GM20431 (cell line): ENCODE results near the gene CLCA1.

Experiments
- in situ Hi-C: fragments of 300-500 bp; cut with MseI, MboI; formaldehyde crosslinking; loops from one replicate; pipeline ENCODE4 v1.15.0; 2020; ENCODE audit warnings: low sequenced_read_pairs; ENCODE audit not compliant: unreplicated experiment

Gene CLCA1, protein sequence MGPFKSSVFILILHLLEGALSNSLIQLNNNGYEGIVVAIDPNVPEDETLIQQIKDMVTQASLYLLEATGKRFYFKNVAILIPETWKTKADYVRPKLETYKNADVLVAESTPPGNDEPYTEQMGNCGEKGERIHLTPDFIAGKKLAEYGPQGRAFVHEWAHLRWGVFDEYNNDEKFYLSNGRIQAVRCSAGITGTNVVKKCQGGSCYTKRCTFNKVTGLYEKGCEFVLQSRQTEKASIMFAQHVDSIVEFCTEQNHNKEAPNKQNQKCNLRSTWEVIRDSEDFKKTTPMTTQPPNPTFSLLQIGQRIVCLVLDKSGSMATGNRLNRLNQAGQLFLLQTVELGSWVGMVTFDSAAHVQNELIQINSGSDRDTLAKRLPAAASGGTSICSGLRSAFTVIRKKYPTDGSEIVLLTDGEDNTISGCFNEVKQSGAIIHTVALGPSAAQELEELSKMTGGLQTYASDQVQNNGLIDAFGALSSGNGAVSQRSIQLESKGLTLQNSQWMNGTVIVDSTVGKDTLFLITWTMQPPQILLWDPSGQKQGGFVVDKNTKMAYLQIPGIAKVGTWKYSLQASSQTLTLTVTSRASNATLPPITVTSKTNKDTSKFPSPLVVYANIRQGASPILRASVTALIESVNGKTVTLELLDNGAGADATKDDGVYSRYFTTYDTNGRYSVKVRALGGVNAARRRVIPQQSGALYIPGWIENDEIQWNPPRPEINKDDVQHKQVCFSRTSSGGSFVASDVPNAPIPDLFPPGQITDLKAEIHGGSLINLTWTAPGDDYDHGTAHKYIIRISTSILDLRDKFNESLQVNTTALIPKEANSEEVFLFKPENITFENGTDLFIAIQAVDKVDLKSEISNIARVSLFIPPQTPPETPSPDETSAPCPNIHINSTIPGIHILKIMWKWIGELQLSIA

DNA sequence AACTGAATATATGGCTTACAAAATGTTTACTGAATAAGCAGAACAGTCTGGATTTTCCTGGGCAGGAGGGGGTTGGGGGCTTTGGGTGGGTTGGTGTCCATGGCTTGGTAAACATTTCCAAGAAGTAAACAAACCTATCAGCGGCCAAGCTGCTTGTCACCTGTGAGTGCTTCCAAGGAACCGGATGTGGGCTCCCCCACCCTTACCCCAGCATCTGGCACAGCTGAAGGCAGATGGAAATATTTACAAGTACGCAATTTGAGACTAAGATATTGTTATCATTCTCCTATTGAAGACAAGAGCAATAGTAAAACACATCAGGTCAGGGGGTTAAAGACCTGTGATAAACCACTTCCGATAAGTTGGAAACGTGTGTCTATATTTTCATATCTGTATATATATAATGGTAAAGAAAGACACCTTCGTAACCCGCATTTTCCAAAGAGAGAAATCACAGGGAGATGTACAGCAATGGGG, at the start of gene CLCA1:
Gene CLCA1, plus strand, starts transcription at position 427 of the 477 bp plus-strand sequence. Its CDS starts 45 bp downstream, at position 472.
- in situ Hi-C loops, result no loop called here

DNA sequence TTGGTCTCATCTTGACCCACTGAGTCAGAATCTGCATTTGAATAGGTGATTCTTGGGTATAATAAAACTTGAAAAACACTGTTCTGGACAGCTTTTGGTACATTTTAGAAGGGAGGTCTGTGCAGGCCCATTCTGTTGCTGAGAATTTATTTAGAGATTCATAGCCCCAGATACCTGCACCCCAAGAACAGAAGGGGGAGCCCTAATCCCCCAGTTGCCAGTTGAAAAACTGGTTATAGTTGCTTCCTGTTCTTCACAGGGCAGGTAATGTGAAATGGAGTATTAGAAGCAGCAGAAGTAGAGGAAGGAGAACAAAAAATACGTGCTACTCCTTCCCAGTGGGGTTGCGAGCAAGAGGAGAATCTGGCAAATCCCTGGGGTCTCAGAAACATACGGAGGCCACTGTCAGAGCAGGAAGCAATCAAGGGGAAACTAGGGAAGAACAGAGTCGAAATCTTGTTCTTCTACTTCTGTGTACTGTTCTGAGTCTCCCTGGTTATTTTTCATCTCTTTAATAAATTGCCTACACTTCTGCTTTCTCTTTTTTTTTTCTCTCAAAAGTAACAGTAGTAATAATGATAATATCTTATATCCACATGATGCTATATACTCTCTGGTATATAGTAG, 49.3 kb upstream of the CLCA1 start:
- in situ Hi-C loops, result loop anchor here (25.0 kb wide), 1 partner anchor 268 kb away; no protein-coding TSS in a partner anchor

DNA sequence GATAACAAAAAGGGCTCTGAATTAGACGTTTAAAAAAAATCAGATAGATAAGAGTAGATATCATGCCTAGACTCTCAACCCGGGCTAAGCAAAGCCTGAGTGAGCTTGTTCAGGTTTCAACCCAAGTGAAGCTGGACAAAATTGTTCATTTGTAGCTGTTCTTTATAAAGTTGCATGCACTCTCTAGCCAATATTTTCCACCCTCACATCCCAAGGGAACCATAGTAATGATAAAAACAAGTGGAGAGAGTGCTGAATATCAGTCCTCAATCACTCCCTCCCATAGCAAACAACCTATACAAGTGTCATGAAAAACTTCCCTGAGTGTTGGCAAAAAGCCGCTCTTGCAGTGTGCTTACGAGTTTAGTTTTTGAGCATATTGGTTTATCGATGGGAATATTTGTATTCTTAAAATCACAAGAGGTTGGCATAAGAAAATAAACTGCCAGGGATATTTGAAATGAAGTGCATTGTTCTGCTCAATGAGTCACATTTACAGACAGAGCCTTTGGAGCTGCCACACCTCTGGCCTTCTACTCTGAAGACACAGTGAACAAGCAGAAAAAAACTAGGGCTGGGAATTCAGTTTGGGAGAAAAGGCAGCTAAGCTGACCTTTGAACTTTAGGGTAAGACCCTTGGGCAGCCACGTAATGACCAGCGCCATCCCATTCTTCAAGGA, 47.0 kb upstream of the CLCA1 start:
- in situ Hi-C loops, result loop anchor here (25.0 kb wide), 1 partner anchor 266 kb away; no protein-coding TSS in a partner anchor

DNA sequence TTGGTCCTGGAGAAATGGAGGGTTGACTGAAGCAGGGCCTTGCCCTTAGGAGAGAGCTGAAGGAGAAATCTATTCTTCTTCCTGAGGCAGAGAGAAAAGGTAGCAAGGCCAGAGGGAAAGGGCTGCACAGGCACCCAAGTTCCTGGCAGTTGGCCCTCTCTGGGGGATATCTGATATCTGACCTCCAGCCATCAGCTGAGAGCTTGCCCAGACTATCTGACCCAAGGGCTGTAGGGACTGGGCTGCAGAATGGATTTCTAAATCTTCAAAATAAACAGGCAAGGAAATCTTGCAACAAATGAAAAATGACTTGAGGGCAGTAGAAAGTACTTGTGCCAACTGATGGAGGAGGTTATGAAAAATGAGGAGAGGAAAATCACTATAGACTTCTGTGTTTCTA, 45.3 kb upstream of the CLCA1 start:
- in situ Hi-C loops, result loop anchor here (25.0 kb wide), 1 partner anchor 264 kb away; no protein-coding TSS in a partner anchor

DNA sequence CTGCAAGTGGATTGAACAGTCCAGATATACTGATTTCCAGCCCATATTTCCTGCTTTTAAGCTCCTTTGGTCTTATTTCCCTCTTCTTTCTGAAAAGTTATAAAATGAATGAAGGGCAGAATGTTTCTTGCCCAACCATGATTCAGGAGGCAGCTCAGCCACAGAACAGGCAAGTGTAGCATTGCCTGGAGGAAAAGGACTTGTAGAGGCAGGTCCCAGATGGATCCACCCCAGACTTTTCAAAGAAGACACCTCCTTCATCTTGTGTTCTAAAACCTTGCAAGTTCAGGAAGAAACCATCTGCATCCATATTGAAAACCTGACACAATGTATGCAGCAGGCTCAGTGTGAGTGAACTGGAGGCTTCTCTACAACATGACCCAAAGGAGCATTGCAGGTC, 44.9 kb upstream of the CLCA1 start, which contains the start of gene CLCA2:
Gene CLCA2, plus strand, starts transcription at position 299 of the 400 bp plus-strand sequence. Its CDS starts 77 bp downstream, at position 376.
- in situ Hi-C loops, result loop anchor here (25.0 kb wide), 1 partner anchor 263 kb away; no protein-coding TSS in a partner anchor

DNA sequence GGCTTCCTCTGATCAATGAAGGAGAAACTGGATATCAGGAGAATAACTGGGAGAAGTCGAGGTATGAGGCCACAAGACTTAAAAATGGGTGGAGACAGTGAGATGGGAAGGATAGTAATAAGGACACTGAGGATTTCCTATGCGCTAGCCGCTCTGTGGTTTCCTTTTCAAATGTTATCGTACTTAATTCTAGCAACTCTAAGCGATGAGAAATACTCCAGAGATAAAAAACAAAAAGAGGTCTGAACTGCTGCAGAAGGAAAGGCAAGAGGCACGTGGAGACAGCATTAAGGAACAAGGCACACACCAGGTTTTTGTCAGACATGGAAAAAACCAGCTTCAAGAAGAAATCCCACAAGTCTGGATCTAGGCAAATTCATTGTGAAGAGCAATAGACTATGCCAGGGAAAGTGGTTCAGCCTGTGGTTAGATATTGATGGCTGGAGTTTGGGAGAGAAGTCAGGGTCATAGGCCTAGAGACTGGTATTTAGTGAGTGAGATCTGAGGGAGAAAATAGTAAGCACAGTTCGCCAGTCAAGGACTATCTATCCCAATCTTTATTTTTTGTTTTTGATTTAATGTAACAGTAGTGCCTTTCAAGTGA, 39.5 kb upstream of the CLCA1 start:
- in situ Hi-C loops, result no loop called here

DNA sequence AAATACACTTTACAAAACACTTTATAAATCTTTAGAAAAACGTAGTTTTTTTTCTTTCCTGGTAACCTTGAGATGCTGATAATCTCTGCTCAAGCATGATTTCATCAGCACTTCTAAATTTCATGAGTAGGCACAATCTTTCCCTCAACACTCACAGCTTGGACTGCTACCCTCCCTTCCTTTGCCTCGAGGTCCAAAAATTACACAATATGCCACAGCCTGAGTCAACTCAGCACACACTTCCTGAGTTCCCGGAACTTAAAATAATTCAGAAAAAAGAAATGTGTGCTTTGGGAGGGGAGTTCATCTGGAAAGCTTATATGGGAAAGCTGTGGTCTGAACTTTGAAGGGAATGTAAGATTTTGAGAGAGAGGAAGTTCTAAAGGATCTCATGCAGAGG, 38.9 kb upstream of the CLCA1 start:
- in situ Hi-C loops, result no loop called here

DNA sequence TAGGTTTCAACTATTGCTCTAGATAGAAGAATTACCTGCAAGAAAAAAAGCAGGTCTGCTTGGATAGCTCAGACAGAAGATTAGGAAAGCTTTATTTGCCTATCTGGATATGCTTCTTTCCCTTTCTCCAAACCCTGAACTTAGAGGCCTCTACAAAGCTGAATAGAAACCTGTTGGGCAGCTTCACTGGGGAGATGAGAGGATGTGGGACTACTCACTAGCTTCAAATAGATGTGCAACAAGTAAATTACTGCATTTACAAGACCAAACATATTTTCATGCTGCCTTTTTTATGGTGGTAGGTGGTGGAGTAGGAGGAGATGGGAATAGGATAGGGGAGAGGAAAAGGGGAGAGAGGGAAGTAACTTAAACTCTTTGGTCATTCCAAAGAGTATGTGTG, 38.4 kb upstream of the CLCA1 start:
- in situ Hi-C loops, result no loop called here

DNA sequence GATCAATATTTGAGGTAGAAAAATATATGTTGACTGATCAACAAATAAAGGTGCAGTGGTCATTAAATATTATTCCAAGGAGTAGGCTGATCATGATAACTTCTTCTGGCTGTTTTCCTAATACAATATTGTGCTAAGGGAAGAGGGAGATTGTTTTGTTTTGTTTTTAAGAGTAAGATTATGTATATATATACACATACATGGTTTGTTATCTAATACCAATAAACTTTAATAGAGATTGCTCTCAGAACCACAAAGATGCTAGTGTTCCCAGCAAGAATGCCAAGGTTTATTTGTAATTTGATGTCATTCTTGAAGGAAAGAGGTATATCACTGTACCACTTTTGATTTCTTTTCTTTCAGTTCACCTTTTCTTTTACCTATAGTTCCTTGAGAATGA, 34.7 kb upstream of the CLCA1 start:
- in situ Hi-C loops, result no loop called here

DNA sequence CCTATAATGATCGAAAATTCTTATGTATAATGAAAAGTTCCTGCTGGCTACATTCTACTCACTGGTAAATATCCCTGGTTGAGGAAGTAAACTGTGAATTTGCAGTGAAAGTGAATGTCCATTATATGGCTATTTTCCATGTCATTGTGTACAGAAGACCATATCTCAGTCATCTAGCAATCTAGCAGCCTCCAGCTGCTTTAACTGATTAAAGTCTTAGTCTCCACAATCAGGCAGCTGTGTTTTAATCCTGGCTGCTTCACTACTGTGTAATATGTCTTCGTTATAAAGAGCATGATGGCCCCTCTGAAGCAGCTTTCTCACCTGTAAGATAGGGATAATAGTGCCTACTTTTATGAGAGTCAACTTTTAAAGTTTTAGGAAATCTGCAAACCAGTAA, 33.4 kb upstream of the CLCA1 start:
- in situ Hi-C loops, result no loop called here

DNA sequence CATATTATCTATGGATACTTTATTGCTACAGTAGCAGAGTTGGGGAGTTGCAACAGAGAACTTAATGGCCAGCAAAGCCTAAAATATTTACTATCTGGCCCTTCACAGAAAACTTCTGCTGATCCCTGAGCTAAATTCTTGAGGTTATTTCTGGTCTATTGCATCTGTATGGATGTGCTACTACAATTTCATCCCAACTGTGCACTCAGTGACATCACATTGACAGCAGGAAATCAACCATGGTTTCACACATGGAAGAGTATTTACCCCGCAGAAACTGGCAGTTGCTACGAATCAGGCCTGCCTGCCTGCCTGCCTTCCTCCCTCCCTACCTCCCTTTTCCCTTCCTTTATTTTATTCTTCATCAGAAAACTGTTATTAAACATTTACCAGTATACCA, 32.7 kb upstream of the CLCA1 start:
- in situ Hi-C loops, result no loop called here

DNA sequence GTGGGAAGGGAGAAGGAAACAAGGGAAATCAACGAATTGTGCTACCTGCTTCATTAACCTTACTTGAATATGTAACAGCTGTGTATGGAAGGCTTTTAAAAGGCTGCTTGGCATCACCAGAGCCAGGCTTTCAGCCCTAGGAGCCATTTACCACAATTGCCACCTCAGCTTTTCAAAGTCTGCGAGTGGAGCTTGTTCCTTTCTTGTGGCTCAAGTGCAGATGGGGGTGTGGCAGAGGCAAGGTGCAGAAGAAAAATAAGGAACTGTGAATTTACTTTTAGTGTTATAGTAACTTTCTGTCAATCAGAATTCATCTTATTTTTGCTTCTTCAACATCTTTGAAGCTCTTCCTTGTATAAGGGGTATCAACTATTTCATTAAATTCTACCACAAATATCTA, 27.1 kb upstream of the CLCA1 start:
- in situ Hi-C loops, result no loop called here

DNA sequence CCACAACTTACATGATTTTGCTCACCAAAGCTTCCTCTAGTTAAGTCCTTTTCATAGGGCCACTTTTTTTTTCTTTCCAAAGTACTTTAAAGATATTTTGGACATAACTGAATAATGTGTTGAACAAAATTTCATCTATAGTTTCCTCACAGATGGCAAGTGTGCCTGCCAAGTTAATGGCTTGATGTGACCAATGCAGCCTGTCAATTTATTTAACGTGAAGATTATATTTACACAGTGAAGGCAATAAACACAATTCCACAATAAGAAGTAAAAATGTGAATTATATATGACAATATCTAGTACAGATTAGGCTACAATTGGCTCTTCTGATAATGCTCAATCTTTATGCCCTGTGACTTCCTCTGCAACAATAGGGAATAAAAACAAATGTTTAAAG, 26.7 kb upstream of the CLCA1 start:
- in situ Hi-C loops, result no loop called here

DNA sequence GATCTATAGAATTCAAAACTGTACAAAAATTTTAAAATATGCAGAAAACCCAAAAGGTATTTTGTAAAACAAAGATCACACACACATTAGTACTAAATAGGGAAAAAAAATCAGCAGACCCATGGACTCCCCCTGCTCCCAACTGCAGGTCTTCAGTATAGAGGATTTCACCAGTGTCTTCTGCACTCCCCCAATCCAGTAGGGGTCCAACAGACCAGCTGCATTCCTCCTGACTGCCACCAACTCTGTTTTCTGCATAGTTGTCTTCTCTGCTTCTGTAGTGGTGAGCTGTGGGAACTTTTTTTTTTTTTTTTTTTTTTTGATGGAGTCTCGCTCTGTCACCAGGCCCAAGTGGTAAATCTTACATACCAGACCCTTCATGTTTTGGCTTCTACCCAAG, 22.8 kb upstream of the CLCA1 start:
- in situ Hi-C loops, result no loop called here

DNA sequence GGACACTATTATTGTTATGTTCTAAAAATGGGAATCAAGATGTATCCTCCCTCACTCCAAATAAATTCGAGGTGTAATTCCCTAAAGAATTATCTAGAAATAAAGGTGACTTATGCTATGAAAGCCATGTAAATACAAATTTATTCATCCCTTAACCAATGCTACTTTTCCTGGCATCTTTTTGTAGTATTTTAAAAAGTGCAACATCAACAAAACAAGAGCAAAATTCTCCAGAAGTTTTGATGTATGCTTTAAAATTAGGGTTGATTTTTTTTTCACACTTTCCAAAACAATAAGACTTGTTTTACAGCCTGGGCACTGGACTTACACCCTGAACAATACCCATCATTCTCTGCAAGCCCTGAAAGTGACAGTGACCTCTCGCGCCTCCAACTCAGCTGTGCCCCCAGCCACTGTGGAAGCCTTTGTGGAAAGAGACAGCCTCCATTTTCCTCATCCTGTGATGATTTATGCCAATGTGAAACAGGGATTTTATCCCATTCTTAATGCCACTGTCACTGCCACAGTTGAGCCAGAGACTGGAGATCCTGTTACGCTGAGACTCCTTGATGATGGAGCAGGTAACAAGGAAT, 21.4 kb upstream of the CLCA1 start:
- in situ Hi-C loops, result no loop called here

DNA sequence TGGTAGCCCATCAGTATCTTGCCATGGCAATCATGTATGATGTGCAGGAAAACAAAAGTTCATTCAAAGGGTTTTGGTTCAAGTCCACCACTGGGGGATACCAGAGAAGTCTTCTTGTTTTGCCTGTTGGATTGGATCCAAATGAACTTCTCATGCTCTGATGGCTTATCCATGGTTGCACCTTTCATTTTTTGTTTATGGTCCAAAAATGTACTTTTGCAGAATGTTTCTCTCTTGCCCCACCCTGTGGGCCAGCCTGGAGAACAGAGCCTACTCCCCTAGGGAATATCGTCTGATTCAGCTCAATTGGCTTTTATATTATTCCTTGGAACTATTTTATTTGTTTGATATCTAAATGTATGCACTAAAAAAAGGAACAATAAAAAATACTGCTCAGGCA, 20.1 kb upstream of the CLCA1 start:
- in situ Hi-C loops, result no loop called here

DNA sequence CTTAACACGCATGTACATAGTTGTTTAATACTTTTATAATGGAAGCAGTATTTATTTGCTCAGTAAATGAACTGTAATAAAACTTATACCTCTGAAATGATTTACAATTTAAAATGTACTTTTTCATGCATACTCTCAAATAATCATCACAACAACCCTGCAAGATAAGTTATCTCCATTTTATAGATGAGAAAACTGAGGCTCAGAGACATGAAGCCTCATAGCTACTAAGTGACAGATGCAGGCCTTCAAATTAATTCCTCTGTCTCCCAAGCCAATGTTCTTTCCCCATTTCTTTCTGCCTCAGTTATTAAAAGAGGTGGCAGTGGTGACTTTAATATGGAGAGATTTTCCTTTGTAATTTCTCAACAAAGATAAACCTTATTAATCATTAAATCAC, 19.6 kb upstream of the CLCA1 start:
- in situ Hi-C loops, result no loop called here

DNA sequence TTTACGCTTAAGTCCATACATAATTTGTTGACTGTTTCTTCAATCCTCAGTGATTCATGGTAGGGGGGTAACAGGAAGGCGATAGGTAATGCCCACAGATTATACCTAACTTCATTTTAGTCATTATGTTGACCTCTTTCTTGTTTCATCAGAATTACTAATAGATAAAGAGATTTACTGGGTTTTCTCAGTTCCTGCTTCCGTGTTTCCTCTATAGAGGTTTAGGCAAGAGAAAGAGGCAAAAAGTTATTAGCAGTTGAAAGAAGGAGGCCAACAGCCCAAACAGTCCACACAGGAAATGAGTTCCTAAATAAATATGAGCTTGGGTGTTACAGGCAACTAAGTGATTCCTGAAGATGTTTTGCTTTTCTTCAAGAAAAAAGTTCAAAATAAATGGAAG, 17.9 kb upstream of the CLCA1 start:
- in situ Hi-C loops, result no loop called here

DNA sequence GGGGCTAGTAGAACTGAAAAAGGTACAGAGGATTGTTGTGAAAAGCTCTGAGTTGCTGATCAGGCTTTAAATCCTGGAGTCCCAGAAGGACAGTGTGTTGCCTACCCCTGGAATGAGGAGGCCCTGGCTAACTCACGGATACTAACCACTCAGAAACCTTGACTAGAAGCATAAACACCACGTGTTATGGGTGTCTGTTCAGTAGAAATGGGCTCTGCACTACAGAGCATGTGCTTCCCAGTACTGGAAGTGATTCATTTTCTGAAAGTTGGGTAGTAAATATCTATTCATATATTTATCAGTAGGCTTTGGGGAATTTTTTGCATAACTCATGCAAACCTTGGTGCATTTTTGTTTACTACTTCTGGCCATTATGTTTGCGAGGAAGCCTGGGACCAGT, 15.1 kb upstream of the CLCA1 start:
- in situ Hi-C loops, result no loop called here
